Measurements from ENCODE around the gene THSD8. TPM values are rescaled to one million over a fixed set of nuclear protein-coding genes. Genes with fewer than 3 reads are reported as not detected.

THSD8 gene
- total RNA-seq (2022; extraction: Qiagen RNA extraction; ENCODE audit: low read depth) = 7.3 to 16.4 TPM (median 14.3 TPM) in 4 of 5 replicates, not detected in the other

DNA sequence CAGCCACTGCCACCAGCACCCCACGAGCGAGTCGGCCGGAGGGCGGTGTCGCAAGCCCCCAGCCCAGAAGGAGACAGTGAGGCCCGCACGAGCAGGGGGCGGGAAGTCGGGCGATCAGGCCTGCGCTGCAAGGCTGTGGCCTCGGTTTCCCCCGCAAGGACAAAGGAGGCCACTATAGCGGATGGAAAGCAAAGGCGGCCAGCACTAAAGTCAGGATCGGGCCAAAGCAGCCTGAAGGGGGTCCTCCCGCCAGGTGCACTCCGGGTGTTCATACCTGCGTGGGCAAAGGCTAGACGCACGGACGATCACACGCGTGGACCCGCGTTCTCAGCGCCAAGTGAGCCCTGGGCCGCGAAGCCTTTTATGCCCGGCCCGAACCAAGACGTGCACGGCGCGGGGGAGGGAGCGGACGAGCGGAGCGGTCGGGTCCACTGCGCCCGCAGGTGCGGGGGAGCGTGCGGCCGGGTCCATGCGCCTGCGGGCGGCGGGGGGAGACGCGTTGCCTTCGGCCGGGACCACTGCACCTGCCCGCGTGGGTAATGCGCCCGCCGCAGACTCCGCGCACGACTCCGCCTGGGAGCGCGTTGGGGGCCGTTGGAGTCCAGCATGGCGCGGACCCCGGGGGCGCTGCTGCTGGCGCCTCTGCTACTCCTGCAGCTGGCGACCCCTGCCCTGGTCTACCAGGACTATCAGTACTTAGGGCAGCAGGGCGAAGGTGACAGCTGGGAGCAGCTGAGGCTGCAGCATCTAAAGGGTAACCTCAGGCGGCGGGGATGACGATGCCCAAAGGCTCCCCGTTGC lies at the start of gene THSD8, which contains the start of gene PRDX2:
TSS of gene THSD8 (plus strand) at position 604 of the 801 bp plus-strand sequence. CDS start at position 607, 3 bp downstream.
TSS of gene PRDX2 (minus strand) at position 335 of the 801 bp plus-strand sequence. CDS start 539 bp downstream, outside the sequence.

DNA sequence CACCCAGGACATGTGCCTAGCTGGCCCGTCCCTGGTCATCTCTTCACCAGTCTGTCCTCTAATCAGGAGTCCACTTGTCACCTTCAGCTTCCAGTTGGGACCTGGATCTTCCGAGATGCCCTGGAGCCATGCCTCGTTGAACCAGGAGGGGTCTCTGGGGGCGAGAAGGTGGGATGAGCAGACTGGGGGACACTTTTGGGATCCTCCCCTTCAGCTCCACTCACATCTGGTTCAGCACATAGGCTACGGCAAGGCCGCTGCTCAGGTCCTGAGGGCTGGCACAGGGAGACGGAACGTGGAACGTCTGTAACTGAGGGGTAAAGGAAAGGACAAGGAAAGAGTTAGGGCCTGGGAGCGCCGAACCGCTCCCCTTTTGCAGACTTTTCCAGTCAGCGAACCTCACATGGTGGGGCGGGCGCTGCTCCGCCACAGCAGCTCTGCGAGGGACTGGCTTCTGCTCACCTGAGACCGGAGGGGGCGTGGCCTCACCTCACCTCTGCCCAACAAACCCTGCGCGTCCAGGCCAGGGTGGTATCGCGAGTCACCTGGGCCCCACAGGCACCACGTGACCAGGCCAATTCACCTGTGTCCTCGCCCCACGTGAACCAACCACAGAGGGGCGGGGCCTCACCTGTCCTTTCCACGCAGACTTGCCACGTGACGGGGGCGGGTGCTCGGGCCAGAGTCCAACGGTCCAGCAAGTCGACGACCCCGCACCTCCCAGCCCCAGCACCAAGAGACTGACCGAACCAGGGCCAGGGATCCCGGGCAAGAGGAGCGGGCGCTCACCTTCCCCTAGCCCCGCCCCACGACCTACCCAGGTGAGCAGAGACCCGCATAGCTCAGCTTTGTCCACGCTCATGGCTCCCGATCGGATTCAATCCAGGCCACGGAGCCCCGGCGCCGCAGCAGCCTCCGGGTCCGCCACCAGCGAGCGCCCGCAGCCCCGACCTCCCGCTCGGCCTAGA lies 27.0 kb upstream of the THSD8 start, which contains the start of gene HOOK2:
TSS of gene HOOK2 (minus strand) at position 965 of the 968 bp plus-strand sequence. CDS start at position 862, 103 bp downstream.

DNA sequence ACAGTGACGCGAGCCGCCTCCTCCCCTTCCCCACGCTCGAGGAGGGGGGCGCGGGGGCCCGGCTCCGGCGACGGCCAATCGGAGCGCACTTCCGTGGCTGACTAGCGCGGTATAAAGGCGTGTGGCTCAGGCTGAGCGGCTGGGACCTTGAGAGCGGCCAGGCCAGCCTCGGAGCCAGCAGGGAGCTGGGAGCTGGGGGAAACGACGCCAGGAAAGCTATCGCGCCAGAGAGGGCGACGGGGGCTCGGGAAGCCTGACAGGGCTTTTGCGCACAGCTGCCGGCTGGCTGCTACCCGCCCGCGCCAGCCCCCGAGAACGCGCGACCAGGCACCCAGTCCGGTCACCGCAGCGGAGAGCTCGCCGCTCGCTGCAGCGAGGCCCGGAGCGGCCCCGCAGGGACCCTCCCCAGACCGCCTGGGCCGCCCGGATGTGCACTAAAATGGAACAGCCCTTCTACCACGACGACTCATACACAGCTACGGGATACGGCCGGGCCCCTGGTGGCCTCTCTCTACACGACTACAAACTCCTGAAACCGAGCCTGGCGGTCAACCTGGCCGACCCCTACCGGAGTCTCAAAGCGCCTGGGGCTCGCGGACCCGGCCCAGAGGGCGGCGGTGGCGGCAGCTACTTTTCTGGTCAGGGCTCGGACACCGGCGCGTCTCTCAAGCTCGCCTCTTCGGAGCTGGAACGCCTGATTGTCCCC lies 10.4 kb upstream of the THSD8 start, which contains the start of gene JUNB:
TSS of gene JUNB (plus strand) at position 142 of the 706 bp plus-strand sequence. CDS start at position 428, 286 bp downstream.

DNA sequence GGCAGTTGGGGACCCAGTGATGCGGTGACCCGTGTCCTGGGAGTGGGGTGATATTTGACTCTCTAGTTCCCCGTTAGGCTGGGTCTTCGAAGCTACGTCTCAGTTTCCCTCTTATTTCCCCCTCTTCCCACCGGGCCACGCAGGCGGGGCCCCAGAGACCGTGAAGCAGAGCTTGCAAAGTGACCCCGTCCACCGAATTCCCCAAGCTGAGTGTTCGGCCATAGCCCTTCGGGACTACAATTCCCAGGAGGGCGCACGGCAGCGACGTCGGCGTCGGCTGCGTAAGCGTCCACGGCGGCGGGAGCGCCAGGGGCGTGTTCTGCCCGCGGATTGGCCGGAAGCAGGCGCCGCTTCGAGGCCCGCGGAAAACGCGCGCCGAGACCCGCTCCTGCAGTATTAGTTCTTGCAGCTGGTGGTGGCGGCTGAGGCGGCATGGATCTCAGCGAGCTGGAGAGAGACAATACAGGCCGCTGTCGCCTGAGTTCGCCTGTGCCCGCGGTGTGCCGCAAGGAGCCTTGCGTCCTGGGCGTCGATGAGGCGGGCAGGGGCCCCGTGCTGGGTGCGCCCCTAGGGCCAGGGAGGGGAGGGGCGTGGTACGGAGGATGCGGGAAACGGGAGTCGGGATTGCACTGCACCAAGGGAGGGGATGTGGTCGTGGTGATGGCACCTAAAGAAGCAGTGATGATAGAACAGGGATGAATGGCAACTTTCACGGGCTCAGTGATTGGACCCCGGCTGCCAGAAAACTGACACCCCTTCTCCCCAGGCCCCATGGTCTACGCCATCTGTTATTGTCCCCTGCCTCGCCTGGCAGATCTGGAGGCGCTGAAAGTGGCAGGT lies 4.6 kb downstream of the THSD8 start, which contains the start of gene RNASEH2A:
TSS of gene RNASEH2A (plus strand) at position 343 of the 840 bp plus-strand sequence. CDS start at position 433, 90 bp downstream.

DNA sequence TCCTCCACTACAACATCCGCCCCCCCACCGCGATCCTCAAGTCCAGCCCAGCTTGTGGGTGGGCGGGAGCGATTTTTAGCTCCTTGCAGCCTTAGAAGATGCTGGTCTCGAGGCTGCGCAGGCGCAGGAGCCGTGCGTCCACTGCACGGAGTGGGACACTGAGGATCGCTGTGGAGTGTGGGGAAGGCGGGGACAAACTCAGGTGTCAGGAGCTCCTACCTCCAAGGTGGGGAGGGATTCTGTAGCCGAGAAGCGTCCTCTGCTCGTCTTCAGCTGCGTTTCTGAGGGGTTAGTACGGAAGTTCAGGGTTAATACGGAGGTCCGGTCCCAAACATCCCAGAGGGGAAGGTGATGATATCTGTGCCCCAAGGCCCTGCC lies 32.7 kb downstream of the THSD8 start, which contains the start of gene RTBDN:
TSS of gene RTBDN (minus strand) at position 14 of the 378 bp plus-strand sequence. CDS start 4,600 bp downstream, outside the sequence.

DNA sequence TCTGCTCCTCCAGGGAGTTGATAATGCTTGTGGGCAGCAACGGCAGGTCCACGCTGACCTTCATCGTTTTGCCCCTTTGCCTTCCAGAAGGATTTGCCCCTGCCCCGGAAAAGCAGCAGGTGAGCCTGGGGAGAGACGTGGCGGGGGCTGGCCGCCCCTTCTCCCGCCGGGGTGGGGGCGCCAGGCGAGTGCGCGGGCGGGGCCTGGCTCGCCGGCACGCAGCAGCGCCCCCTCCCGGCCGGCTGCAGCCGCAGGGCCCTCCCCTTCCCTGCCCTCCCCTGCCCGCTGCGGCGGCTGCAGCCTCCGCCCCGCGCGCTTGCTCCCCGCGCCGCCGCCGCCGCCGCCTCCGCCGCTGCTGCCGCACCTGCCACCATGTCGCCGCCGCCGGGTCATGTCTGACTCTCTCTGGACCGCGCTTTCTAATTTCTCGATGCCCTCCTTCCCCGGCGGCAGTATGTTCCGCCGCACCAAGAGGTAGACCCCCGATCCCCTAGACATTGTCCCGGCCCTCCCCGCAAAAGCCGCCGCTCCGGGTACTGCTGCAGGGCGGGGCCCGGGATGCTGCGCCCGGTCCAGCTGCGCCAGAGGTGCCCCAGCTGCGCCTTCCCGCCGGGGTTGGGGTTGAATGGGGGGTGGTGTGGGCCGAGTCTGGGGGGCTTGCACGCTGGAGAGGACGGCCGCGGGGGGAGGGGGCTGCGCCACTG lies 36.5 kb downstream of the THSD8 start, which contains the start of gene MAST1:
TSS of gene MAST1 (plus strand) at position 334 of the 704 bp plus-strand sequence. CDS start at position 392, 58 bp downstream.

Other genes with a start within 250 kb of the THSD8 start
- 0.62 to 1.3 TPM (median 0.79 TPM) in 4 of 5 replicates, not detected in the other for gene ZNF490, start 191.3 kb upstream of the THSD8 start, total RNA-seq (2022; extraction: Qiagen RNA extraction; ENCODE audit: low read depth)
- gene ZNF791, start 191.1 kb upstream of the THSD8 start, total RNA-seq (2022; extraction: Qiagen RNA extraction; ENCODE audit: low read depth) = 3.3 to 6.1 TPM (median 5.5 TPM) in 5 replicates
- 16.3 to 23.1 TPM (median 20.7 TPM) in 5 replicates for gene MAN2B1, start 135.3 kb upstream of the THSD8 start, total RNA-seq (2022; extraction: Qiagen RNA extraction; ENCODE audit: low read depth)
- 8.1 to 11.1 TPM (median 10.0 TPM) in 5 replicates for gene WDR83, start 135.3 kb upstream of the THSD8 start, total RNA-seq (2022; extraction: Qiagen RNA extraction; ENCODE audit: low read depth)
- 41.0 to 49.8 TPM (median 46.5 TPM) in 5 replicates for gene DHPS, start 120.2 kb upstream of the THSD8 start, total RNA-seq (2022; extraction: Qiagen RNA extraction; ENCODE audit: low read depth)
- gene GNG14, start 114.1 kb upstream of the THSD8 start, total RNA-seq (2022; extraction: Qiagen RNA extraction; ENCODE audit: low read depth) = not detected in 5 replicates
- gene FBXW9, start 105.4 kb upstream of the THSD8 start, total RNA-seq (2022; extraction: Qiagen RNA extraction; ENCODE audit: low read depth) = 9.5 to 13.2 TPM (median 12.2 TPM) in 5 replicates
- gene TNPO2, start 78.1 kb upstream of the THSD8 start, total RNA-seq (2022; extraction: Qiagen RNA extraction; ENCODE audit: low read depth) = 25.3 to 34.1 TPM (median 31.2 TPM) in 5 replicates
- gene TRIR, start 67.4 kb upstream of the THSD8 start, total RNA-seq (2022; extraction: Qiagen RNA extraction; ENCODE audit: low read depth) = 169 to 203 TPM (median 185 TPM) in 5 replicates
- gene GET3, start 64.6 kb upstream of the THSD8 start, total RNA-seq (2022; extraction: Qiagen RNA extraction; ENCODE audit: low read depth) = 69.5 to 100 TPM (median 92.3 TPM) in 5 replicates
- 0.10 to 0.26 TPM (median 0.22 TPM) in 5 replicates for gene BEST2, start 50.3 kb upstream of the THSD8 start, total RNA-seq (2022; extraction: Qiagen RNA extraction; ENCODE audit: low read depth)
- 9.9 to 11.6 TPM (median 10.9 TPM) in 5 replicates for gene HOOK2, start 26.5 kb upstream of the THSD8 start, total RNA-seq (2022; extraction: Qiagen RNA extraction; ENCODE audit: low read depth)
- gene JUNB, start 10.6 kb upstream of the THSD8 start, total RNA-seq (2022; extraction: Qiagen RNA extraction; ENCODE audit: low read depth) = 121 to 193 TPM (median 166 TPM) in 5 replicates
- 0.40 to 1.1 TPM (median 0.49 TPM) in 5 replicates for gene PRDX2, start 269 bp upstream of the THSD8 start, total RNA-seq (2022; extraction: Qiagen RNA extraction; ENCODE audit: low read depth)
- 34.0 to 49.5 TPM (median 45.5 TPM) in 5 replicates for gene RNASEH2A, start 4.5 kb downstream of the THSD8 start, total RNA-seq (2022; extraction: Qiagen RNA extraction; ENCODE audit: low read depth)
- gene RTBDN, start 32.5 kb downstream of the THSD8 start, total RNA-seq (2022; extraction: Qiagen RNA extraction; ENCODE audit: low read depth) = 0.15 to 0.56 TPM (median 0.38 TPM) in 4 of 5 replicates, not detected in the other
- 0.89 to 3.0 TPM (median 2.4 TPM) in 5 replicates for gene MAST1, start 36.4 kb downstream of the THSD8 start, total RNA-seq (2022; extraction: Qiagen RNA extraction; ENCODE audit: low read depth)
- gene DNASE2, start 79.4 kb downstream of the THSD8 start, total RNA-seq (2022; extraction: Qiagen RNA extraction; ENCODE audit: low read depth) = 24.2 to 32.6 TPM (median 30.6 TPM) in 5 replicates
- not detected in 5 replicates for gene KLF1, start 85.1 kb downstream of the THSD8 start, total RNA-seq (2022; extraction: Qiagen RNA extraction; ENCODE audit: low read depth)
- gene GCDH, start 89.1 kb downstream of the THSD8 start, total RNA-seq (2022; extraction: Qiagen RNA extraction; ENCODE audit: low read depth) = 8.2 to 10.8 TPM (median 8.9 TPM) in 5 replicates
- gene SYCE2, start 117.2 kb downstream of the THSD8 start, total RNA-seq (2022; extraction: Qiagen RNA extraction; ENCODE audit: low read depth) = 0.31 to 0.72 TPM (median 0.46 TPM) in 5 replicates
- gene FARSA, start 131.6 kb downstream of the THSD8 start, total RNA-seq (2022; extraction: Qiagen RNA extraction; ENCODE audit: low read depth) = 66.1 to 75.6 TPM (median 72.9 TPM) in 5 replicates
- 499 to 569 TPM (median 524 TPM) in 5 replicates for gene CALR, start 136.5 kb downstream of the THSD8 start, total RNA-seq (2022; extraction: Qiagen RNA extraction; ENCODE audit: low read depth)
- gene RAD23A, start 143.8 kb downstream of the THSD8 start, total RNA-seq (2022; extraction: Qiagen RNA extraction; ENCODE audit: low read depth) = 67.4 to 79.0 TPM (median 77.0 TPM) in 5 replicates
- 37.2 to 58.7 TPM (median 53.1 TPM) in 5 replicates for gene GADD45GIP1, start 155.2 kb downstream of the THSD8 start, total RNA-seq (2022; extraction: Qiagen RNA extraction; ENCODE audit: low read depth)
- 0.07 to 0.32 TPM (median 0.10 TPM) in 4 of 5 replicates, not detected in the other for gene DAND5, start 167.5 kb downstream of the THSD8 start, total RNA-seq (2022; extraction: Qiagen RNA extraction; ENCODE audit: low read depth)
- gene NFIX, start 193.4 kb downstream of the THSD8 start, total RNA-seq (2022; extraction: Qiagen RNA extraction; ENCODE audit: low read depth) = 2.9 to 4.4 TPM (median 3.8 TPM) in 5 replicates

Data from A549 treated with GW870086 at 1 μM for 4 hours (cell line).